ENCODE data around the gene MPHOSPH10. TPM values are rescaled to one million over a fixed set of nuclear protein-coding genes. Genes with fewer than 3 reads are reported as not detected.
"Not testable (repeated sequence)": the region's sequence is repeated elsewhere in the genome, so short reads cannot be mapped to it uniquely, and the experiment has no call there.

MPHOSPH10 gene
- total RNA-seq, 2 donors from 2014 or later: 17.2 to 37.0 TPM

- TF ChIP-seq CTCF (IDR thresholded peaks at IDR 0.05): peak; percentile 60
- DNase-seq (ENCODE audit: low spot score) (no peak), ATAC-seq (ENCODE audit: insufficient number of reproducible peaks, low FRiP score, low read depth) (no peak)
- H3K4me3 ChIP-seq: no peak overlapping the region
- H3K27ac ChIP-seq: no peak overlapping the region
- no peaks in the 10 kb centered on the region for H3K9me3 ChIP-seq
- H3K27me3 ChIP-seq (replicated peaks; ENCODE audit: insufficient read depth): no peaks in the 10 kb centered on the region
- peaks cover 0 to 6% of the 10 kb centered on the region in 2 donors for H3K4me1 ChIP-seq (ENCODE audit: control insufficient read depth in 1 of 2, low read depth in 2 of 2)
- no peaks in the 10 kb centered on the region for H3K36me3 ChIP-seq
Measured at GRCh38 chr2:71100195-71100964, 30.1 kb upstream of the MPHOSPH10 start.

- Histone ChIP-seq H3K4me1 (ENCODE audit: control insufficient read depth in 1 of 2, low read depth in 2 of 2) (peaks cover 0 to 6% of the 10 kb centered on the region in 2 donors), H3K27ac (no peak overlapping the region), H3K9me3 (no peaks in the 10 kb centered on the region), H3K4me3 (no peak overlapping the region), H3K36me3 (no peaks in the 10 kb centered on the region), H3K27me3 (replicated peaks; ENCODE audit: insufficient read depth) (no peaks in the 10 kb centered on the region)
- no peak for DNase-seq (ENCODE audit: low spot score)
- ATAC-seq (ENCODE audit: insufficient number of reproducible peaks, low FRiP score, low read depth): no peak
- TF ChIP-seq CTCF (IDR thresholded peaks at IDR 0.05): no peak
Measured at GRCh38 chr2:71101656-71102055, 28.8 kb upstream of the MPHOSPH10 start.

- peaks cover 0 to 6% of the 10 kb centered on the region in 2 donors for H3K4me1 ChIP-seq (ENCODE audit: control insufficient read depth in 1 of 2, low read depth in 2 of 2)
- ATAC-seq (ENCODE audit: insufficient number of reproducible peaks, low FRiP score, low read depth) (no peak), DNase-seq (ENCODE audit: low spot score) (no peak)
- H3K9me3 ChIP-seq: no peaks in the 10 kb centered on the region
- H3K27ac ChIP-seq: no peak overlapping the region
- no peaks in the 10 kb centered on the region for H3K36me3 ChIP-seq
- TF ChIP-seq CTCF (IDR thresholded peaks at IDR 0.05): no peak
- H3K27me3 ChIP-seq (replicated peaks; ENCODE audit: insufficient read depth): no peaks in the 10 kb centered on the region
- H3K4me3 ChIP-seq: no peak overlapping the region
Measured at GRCh38 chr2:71102981-71103681, 27.3 kb upstream of the MPHOSPH10 start.

- Histone ChIP-seq H3K9me3 (no peaks in the 10 kb centered on the region), H3K27me3 (replicated peaks; ENCODE audit: insufficient read depth) (no peaks in the 10 kb centered on the region), H3K27ac (no peak overlapping the region), H3K4me1 (ENCODE audit: control insufficient read depth in 1 of 2, low read depth in 2 of 2) (peaks cover 0 to 6% of the 10 kb centered on the region in 2 donors), H3K36me3 (no peaks in the 10 kb centered on the region), H3K4me3 (no peak overlapping the region)
- DNase-seq (ENCODE audit: low spot score) (no peak), ATAC-seq (ENCODE audit: insufficient number of reproducible peaks, low FRiP score, low read depth) (no peak)
- TF ChIP-seq CTCF (IDR thresholded peaks at IDR 0.05): no peak
Measured at GRCh38 chr2:71103809-71104208, 26.6 kb upstream of the MPHOSPH10 start.

- not testable (repeated sequence) for H3K4me1 ChIP-seq (ENCODE audit: control insufficient read depth in 1 of 2, low read depth in 2 of 2); DNase-seq (ENCODE audit: low spot score); H3K27ac ChIP-seq; H3K36me3 ChIP-seq; H3K4me3 ChIP-seq; H3K9me3 ChIP-seq; H3K27me3 ChIP-seq (replicated peaks; ENCODE audit: insufficient read depth); ATAC-seq (ENCODE audit: insufficient number of reproducible peaks, low FRiP score, low read depth)
Measured at GRCh38 chr2:71106463-71106862, 24.0 kb upstream of the MPHOSPH10 start.

Measured in thoracic aorta (tissue), 2 donors.